HG02943 (cell line): ENCODE measurements around the gene LTO1.

Experiments
- ATAC-seq: cut with Tn5 transposase; IDR thresholded peaks from one replicate; pipeline ENCODE4 v1.9.1; 2021; ENCODE audit warnings: mild to moderate bottlenecking, low read depth, moderate library complexity; ENCODE audit not compliant: unreplicated experiment

LTO1 gene

DNA sequence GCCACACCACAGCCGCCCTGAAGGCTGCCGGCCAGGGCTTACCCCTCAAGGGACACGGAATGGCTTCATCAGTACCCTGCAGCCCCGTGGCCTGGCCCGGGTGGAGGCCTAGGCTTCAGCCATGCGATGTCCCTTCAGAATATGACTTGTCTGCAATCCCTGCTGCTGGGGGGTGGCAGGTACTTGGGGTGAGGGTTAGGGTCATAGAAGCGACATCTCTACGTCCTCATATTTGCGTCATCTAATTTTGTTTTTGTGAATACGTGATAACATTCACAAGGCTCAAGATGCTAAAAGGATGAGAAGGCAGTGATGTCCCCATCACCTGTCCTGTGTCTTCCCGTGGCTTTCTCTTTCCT lies 27.8 kb downstream of the LTO1 start:
- no peak for ATAC-seq

DNA sequence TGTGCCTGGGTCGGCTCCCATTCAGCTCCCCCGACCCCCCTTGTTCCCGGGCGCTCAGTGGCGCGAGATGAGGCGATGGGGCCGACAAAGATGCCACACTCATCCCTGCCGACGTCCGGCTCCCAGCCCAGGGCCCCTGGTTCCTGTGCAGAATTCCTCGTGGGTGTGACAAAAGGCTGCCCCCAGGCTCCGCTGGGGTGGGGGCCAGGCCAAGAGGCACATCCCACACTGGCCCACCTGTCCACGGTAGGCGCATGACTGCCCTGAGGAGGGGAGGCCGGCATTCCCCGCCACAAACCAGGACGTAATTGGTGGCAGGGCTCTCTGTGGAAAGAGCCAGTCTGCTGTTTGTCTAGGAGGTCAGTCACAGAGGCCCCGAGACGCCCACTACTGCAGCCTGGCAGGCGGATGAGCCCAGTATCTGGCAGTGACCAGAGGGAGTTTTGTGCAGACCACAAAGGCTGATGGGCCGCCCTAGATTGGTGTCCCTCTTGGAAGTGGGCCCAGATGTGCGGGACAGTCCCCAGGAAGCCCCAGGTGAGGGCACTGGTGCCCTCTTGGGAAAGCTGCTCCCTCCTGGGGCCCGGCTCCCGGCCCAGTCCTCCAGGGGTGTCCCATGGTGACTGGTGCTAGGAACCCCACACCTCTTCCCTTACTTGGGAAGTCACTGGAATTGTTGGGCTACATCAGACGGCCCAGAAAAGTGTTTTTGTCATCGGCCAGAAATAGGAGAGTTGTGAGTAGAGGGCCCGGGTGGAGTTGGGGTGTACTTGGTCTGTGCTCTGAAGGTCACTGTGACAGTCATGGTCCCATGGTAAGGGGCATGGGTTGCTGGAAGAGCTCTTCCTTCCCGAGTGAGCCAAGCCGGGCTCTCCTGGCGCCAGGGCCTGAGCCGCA lies 28.4 kb downstream of the LTO1 start:
- ATAC-seq, result no peak

DNA sequence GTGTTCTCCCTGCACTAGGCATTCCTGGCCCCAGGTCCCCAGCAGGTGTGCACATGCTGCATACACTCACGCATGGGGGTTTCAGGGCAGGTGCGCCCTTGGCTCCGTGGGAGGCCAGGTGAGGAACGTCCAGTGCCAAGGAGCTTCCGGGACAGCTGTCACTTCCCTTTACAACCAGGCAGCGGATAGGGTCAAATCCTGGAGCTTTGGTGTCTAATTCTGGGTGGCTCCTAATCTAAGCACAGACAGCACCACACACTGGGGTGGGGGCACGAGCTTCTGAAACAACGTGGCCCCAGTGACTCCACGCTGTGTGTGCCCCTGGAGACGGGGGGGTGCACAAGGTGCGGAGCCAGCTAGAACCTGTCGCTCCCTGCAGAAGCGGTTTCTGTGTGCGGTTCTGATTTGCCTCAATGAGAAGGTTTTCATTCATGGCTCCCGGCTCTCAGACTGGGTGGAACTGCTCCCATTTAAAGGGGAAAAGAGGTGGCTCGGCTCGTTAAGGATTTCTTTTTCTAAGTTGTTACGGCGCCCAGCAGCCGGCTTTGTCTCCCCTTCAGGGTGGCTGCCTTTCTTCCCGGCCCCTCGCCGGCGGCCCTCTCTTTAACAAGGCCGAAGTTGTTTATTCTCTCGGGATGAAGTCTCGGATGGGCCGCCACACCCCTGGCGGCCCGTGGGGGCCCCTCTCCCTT lies 29.2 kb downstream of the LTO1 start:
- no peak for ATAC-seq

DNA sequence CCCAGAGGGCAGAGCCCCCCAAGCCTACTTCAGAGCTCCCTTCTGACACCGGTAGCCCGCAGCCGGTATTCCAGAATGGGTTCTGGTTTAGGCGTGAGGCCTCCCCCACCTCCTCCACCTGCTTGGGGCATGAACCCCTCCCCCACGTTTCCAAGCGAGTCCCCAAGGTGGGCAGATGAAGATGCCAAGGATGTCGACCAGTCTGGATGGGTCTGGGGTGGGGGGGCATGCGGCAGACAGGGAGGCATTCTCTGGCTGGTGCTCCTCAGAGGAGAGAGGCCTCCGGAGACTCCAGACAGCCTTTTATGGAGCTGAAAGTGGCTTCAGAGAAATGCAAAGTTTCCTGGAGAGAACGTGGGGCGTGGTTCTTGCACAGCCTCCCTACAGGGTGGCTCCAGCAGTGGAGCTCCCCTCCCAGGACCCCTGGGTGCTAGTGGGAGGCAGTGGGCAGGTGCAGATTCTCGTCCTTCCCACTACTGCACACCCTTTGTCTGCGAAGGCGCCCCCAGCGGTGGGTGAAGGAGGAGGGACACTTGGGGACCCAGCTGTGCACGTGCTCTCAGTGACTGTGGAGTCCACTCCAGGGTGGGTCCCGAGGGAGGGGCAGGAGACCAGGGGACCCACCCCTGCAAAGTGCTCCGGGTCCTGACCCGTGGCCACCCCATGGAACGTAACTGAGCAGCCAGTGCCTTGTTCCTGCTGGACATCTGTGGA lies 30.0 kb downstream of the LTO1 start:
- no peak for ATAC-seq

GRCh38 chr11:69644071-69644961 lies 30.8 kb downstream of the LTO1 start:
- no peak for ATAC-seq

- no peak for ATAC-seq
Measured at GRCh38 chr11:69643646-69644045, 31.5 kb downstream of the LTO1 start.

GRCh38 chr11:69642913-69643632 lies 32.1 kb downstream of the LTO1 start:
- no peak for ATAC-seq

GRCh38 chr11:69642549-69642912 lies 32.6 kb downstream of the LTO1 start:
- no peak for ATAC-seq

GRCh38 chr11:69641681-69642548 lies 33.2 kb downstream of the LTO1 start:
- ATAC-seq, result no peak

DNA sequence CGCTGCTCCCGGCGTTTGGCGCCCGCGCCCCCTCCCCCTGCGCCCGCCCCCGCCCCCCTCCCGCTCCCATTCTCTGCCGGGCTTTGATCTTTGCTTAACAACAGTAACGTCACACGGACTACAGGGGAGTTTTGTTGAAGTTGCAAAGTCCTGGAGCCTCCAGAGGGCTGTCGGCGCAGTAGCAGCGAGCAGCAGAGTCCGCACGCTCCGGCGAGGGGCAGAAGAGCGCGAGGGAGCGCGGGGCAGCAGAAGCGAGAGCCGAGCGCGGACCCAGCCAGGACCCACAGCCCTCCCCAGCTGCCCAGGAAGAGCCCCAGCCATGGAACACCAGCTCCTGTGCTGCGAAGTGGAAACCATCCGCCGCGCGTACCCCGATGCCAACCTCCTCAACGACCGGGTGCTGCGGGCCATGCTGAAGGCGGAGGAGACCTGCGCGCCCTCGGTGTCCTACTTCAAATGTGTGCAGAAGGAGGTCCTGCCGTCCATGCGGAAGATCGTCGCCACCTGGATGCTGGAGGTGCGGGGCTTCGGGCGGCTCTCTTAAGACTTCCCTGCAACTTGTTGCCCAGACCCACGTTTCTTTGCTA lies 34.1 kb downstream of the LTO1 start, which contains the start of gene CCND1:
TSS of gene CCND1 (plus strand) at position 162 of the 587 bp plus-strand sequence. CDS start at position 320, 158 bp downstream.
- no peak for ATAC-seq

- no peak for ATAC-seq
Measured at GRCh38 chr11:69640260-69640994, 34.7 kb downstream of the LTO1 start.

GRCh38 chr11:69639831-69640230 lies 35.3 kb downstream of the LTO1 start:
- no peak for ATAC-seq

DNA sequence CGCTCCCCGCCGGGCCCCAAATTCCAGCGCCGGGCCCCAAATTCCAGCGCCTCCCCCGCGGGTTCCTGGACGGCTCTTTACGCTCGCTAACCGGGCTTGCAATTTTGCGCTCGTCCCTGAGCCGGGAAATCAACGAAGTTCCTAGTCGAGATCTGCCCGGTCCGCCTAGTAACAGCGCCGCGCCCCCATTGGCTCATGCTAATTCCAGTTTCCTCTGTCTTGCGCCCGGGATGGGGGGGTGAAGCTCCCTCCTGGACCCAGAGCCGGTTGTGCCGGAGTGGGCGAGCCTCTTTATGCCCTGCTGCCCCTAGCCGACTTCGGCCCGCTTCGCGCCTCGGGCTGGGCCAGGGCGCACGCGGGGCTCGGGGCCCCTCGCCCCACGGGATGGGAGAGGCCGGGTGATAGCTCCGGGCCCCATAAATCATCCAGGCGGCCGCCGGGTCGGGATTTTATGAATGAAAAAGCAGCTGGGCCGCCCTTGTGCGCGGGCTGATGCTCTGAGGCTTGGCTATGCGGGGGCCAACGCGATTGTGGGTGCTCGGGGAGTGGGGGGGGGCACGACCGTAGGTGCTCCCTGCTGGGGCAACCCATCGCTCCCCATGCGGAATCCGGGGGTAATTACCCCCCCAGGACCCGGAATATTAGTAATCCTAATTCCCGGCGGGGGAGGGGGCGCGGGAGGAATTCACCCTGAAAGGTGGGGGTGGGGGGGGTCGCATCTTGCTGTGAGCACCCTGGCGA lies 36.0 kb downstream of the LTO1 start:
- no peak for ATAC-seq

GRCh38 chr11:69637941-69638871 lies 36.9 kb downstream of the LTO1 start:
- ATAC-seq, result no peak

DNA sequence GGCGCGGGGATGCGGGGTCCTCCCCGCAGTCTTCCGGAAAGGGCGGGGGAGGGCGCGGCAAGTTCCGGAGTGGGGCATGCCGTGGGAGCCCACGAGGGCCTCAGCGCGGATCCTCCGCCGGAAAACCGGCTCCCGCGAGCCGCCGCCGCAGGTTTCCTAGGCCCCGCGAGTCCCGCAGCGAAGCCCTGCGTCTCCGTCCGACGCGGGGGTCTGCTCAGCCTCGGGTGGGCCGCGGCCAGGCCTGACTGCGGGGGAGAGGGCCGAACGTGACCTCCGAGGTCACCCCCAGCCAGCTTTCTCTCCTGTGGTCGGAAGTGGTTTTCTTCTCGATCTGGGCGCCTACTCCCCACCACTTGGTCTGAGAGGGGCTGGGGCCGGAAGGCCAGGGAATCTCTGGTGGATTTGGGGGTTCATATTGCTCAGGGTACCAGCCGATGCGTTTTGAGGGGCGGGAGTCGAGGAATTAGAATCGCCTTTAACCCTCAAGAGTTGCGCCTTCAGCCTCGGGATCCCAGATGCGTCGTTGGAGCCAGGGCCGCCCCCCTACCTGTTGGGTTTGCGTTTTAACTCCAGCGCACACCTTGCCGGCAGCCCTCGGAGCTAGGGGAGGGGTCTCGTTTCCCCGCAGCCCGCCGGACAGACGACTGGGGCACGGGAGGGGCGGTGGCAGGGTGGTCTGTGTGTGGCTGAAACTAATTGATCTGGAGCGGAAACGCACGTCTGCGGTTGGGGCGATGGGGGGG lies 37.8 kb downstream of the LTO1 start:
- no peak for ATAC-seq
